CD4-positive, alpha-beta memory T cell (primary cell): ENCODE measurements around the gene SOX13. TPM values are rescaled to one million over a fixed set of nuclear protein-coding genes. Genes with fewer than 3 reads are reported as not detected.

ENCODE experiments used
- CTCF ChIA-PET: fragments of 350-600 bp; sonication (Branson Sonifier 250); formaldehyde crosslinking; loops from one replicate; lab custom pipeline; 2021; ENCODE audit warnings: inconsistent platforms; ENCODE audit not compliant: partially characterized antibody; lab: Charles Lee
- POLR2A ChIA-PET: fragments of 350-600 bp; sonication (Branson Sonifier 250); formaldehyde crosslinking; loops from one replicate; lab custom pipeline; 2021; ENCODE audit not compliant: partially characterized antibody; lab: Charles Lee
- DNase-seq, 5 donors: peaks; one replicate each; pipeline versions ENCODE4 v3.0.0 to v3.0.0-alpha.2; 2020 to 2022; ENCODE audit warnings: mixed read lengths in 1 of 5
- H3K27ac ChIP-seq: one replicate; pipeline ENCODE4 v1.7.0; 2013; ENCODE audit warnings: low read depth, low read length
- H3K27me3 ChIP-seq: 2 replicates; pipeline ENCODE4 v1.7.0; 2013; ENCODE audit warnings: mild to moderate bottlenecking, low read length, moderate library complexity; ENCODE audit not compliant: insufficient read depth
- H3K36me3 ChIP-seq: 2 replicates; pipeline ENCODE4 v1.7.0; 2013; ENCODE audit warnings: mild to moderate bottlenecking, low read length, moderate library complexity; ENCODE audit not compliant: insufficient read depth
- H3K4me1 ChIP-seq: 2 replicates; pipeline ENCODE4 v1.7.0; 2013; ENCODE audit warnings: mild to moderate bottlenecking, low read length, moderate library complexity; ENCODE audit not compliant: insufficient read depth
- H3K4me3 ChIP-seq, 2 donors: one replicate each; pipeline ENCODE4 v1.7.0; 2013; ENCODE audit warnings: low read length in 2 of 2, mild to moderate bottlenecking in 1 of 2
- H3K9me3 ChIP-seq, 2 donors: one replicate each; pipeline ENCODE4 v1.7.0; 2013; ENCODE audit warnings: low read length in 2 of 2, control low read depth in 1 of 2; ENCODE audit not compliant: control insufficient read depth in 1 of 2
- H3K27ac Mint-ChIP-seq, 7 donors: one replicate each; pipeline ENCODE4 v1.8.0; 2020 to 2021; ENCODE audit warnings: mixed read lengths in 7 of 7, mild to moderate bottlenecking in 6 of 7, inconsistent platforms in 3 of 7, moderate library complexity in 3 of 7
- H3K27me3 Mint-ChIP-seq, 2 donors: one replicate each; pipeline ENCODE4 v1.8.0; 2020 to 2021; ENCODE audit warnings: mixed read lengths in 2 of 2
- H3K36me3 Mint-ChIP-seq, 2 donors: one replicate each; pipeline ENCODE4 v1.8.0; 2020 to 2021; ENCODE audit warnings: mixed read lengths in 2 of 2, inconsistent platforms in 1 of 2, mild to moderate bottlenecking in 1 of 2
- H3K4me1 Mint-ChIP-seq, 4 donors: one replicate each; pipeline ENCODE4 v1.8.0; 2020 to 2021; ENCODE audit warnings: mixed read lengths in 4 of 4, mild to moderate bottlenecking in 1 of 4
- H3K4me3 Mint-ChIP-seq, 8 donors: one replicate each; pipeline ENCODE4 v1.8.0; 2020 to 2021; ENCODE audit warnings: mixed read lengths in 8 of 8, mild to moderate bottlenecking in 7 of 8, moderate library complexity in 6 of 8, inconsistent platforms in 3 of 8
- H3K9me3 Mint-ChIP-seq, 8 donors: one replicate each; pipeline ENCODE4 v1.8.0; 2020 to 2021; ENCODE audit warnings: mixed read lengths in 8 of 8, mild to moderate bottlenecking in 5 of 8, inconsistent platforms in 3 of 8, moderate library complexity in 1 of 8
- intact Hi-C: fragments of 100-400 bp; cut with micrococcal nuclease; formaldehyde crosslinking; loops from one replicate; pipeline ENCODE4 v1.15.1; 2023
- polyA plus RNA-seq, 2 donors: library from polyadenylated mRNA; unstranded; fragments of 300-500 nt; fragmentation: Illumina TruSeq; gene quantifications; one replicate each; pipeline ENCODE4 v1.2.3, GENCODE V29; 2021
- total RNA-seq, 2 experiments: library from RNA; stranded (reverse); gene quantifications; one replicate each; pipeline ENCODE4 v1.2.3, GENCODE V29; 2021

The SOX13 gene
- total and polyA plus RNA-seq, 4 experiments from 2014 or later, result 0.94 to 12.0 (median 6.0) TPM

DNA sequence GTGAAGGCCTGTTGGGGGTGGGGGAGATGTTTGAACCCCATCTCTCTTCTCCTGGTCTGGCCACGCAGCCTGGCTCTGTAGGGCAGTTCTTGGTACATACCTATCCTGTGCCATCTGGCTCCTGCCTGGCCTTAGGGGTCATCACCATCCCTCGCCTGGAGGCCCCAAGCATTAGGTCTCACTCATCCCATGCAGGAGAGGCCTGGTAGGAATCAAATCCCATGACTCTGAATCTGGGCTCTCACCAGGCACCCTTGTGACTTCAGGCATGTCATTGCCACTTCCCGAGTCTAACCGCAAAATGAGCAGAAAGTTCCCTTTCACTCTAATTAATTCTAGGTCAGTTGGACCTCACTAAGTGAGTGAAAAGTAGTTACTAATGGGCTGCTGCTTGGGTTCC is 41.7 kb downstream of the SOX13 start:
- Histone ChIP-seq H3K27ac (no peak overlapping the region), H3K4me1 (no peaks in the 10 kb centered on the region), H3K4me3 (no peak overlapping the region), H3K27me3 (no peaks in the 10 kb centered on the region), H3K36me3 (no peaks in the 10 kb centered on the region), H3K9me3 (no peaks in the 10 kb centered on the region)
- intact Hi-C loops, result no loop called here
- no peaks in the 10 kb centered on the region for H3K27me3 Mint-ChIP-seq
- POLR2A ChIA-PET, result no interaction called here
- no peak overlapping the region for H3K4me3 Mint-ChIP-seq
- H3K4me1 Mint-ChIP-seq, result peaks cover 0 to 7% (median 0%) of the 10 kb centered on the region in 4 donors
- no peak for DNase-seq
- H3K27ac Mint-ChIP-seq, result no peak overlapping the region
- no peaks in the 10 kb centered on the region for H3K36me3 Mint-ChIP-seq
- H3K9me3 Mint-ChIP-seq, result no peaks in the 10 kb centered on the region
- CTCF ChIA-PET, result no interaction called here

DNA sequence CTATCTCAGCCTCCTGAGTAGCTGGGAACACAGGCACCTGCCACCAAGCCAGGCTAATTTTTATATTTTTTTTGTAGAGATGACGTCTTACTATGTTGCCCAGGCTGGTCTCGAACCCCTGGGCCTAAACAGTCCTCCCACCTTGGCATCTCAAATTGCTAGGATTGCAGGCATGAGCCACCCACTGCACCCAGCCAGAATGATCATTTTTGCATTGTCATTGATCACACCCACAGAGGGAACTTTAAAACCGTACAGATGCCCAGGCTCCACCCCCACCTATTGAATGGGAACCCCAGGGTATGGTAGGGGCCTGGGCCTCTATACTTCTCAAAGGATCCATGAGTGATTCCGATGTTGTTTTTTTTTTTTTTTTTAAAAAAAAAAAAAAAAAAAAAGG is 42.2 kb downstream of the SOX13 start:
- Mint-ChIP-seq H3K27ac (peak overlapping the region in 1 of 7 donors; percentile 37), H3K27me3 (no peaks in the 10 kb centered on the region), H3K36me3 (no peaks in the 10 kb centered on the region), H3K4me1 (peaks cover 0 to 7% (median 0%) of the 10 kb centered on the region in 4 donors), H3K9me3 (no peaks in the 10 kb centered on the region), H3K4me3 (no peak overlapping the region)
- Histone ChIP-seq H3K4me1 (no peaks in the 10 kb centered on the region), H3K9me3 (no peaks in the 10 kb centered on the region), H3K4me3 (no peak overlapping the region), H3K27me3 (no peaks in the 10 kb centered on the region), H3K36me3 (no peaks in the 10 kb centered on the region), H3K27ac (no peak overlapping the region)
- intact Hi-C loops, result no loop called here
- ChIA-PET CTCF (interaction anchor here (0.9 to 3.4 kb wide), 3 partner anchors 9 to 14 kb away, joined by 3 to 16 read pairs (median 5); no protein-coding TSS in a partner anchor), POLR2A (no interaction called here)
- DNase-seq, result no peak

DNA sequence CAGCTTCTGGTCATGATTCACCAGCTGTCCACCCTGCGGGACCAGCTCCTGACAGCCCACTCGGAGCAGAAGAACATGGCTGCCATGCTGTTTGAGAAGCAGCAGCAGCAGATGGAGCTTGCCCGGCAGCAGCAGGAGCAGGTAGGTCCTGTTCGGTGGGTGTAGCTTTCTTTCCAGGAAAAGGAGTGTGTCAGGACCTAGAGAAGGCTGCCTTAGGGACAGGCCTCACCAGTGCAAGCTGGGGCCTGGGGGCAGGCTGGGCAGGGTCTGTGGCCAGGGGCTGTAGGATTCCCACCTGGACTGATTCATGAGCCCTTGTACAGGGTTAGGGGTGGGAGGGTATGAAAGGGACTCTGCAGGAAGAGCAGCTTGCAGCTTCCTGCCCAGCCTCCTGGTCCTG is 43.6 kb downstream of the SOX13 start:
- Mint-ChIP-seq H3K36me3 (no peaks in the 10 kb centered on the region), H3K27ac (no peak overlapping the region), H3K4me1 (peaks cover 0 to 7% (median 0%) of the 10 kb centered on the region in 4 donors), H3K4me3 (no peak overlapping the region), H3K27me3 (no peaks in the 10 kb centered on the region), H3K9me3 (no peaks in the 10 kb centered on the region)
- Histone ChIP-seq H3K27ac (no peak overlapping the region), H3K9me3 (no peaks in the 10 kb centered on the region), H3K27me3 (no peaks in the 10 kb centered on the region), H3K4me1 (no peaks in the 10 kb centered on the region), H3K36me3 (no peaks in the 10 kb centered on the region), H3K4me3 (no peak overlapping the region)
- ChIA-PET POLR2A (no interaction called here), CTCF (interaction anchor here (1.6 to 3.4 kb wide), 2 partner anchors 11 to 12 kb away, joined by 5 to 16 read pairs; no protein-coding TSS in a partner anchor)
- no peak for DNase-seq
- intact Hi-C loops, result no loop called here

DNA sequence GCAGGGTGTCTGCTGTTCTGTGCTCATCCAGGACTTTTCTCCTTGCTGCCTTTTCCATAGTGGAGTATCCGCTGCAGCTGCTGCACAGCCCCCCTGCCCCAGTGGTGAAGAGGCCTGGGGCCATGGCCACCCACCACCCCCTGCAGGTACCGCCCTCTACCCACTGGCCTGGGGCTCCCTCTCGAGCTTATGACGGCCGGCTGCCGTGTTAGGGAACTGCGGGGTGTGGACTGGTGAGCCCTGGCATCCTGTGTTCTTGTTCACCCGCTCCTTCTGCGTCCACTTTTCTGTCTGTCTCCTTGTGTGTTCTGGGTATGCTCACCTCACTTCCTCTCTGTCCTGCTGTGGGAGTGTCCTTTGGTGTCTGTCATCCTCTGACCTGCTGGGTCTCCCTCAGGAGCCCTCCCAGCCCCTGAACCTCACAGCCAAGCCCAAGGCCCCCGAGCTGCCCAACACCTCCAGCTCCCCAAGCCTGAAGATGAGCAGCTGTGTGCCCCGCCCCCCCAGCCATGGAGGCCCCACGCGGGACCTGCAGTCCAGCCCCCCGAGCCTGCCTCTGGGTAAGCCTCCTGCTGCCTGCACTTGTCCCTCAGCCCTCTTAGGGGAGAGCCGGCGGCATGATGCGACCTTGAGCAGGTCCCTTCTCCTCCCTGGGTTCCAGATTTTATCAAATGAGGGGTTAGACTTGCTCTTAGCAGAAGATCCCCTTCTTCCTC is 49.1 kb downstream of the SOX13 start:
- Histone ChIP-seq H3K27ac (no peak overlapping the region), H3K36me3 (no peaks in the 10 kb centered on the region), H3K4me1 (no peaks in the 10 kb centered on the region), H3K4me3 (no peak overlapping the region), H3K27me3 (no peaks in the 10 kb centered on the region), H3K9me3 (no peaks in the 10 kb centered on the region)
- Mint-ChIP-seq H3K27ac (peak overlapping the region in 2 of 7 donors; percentile 41 to 73), H3K9me3 (peaks cover 0 to 2% (median 0%) of the 10 kb centered on the region in 8 donors), H3K4me3 (no peak overlapping the region), H3K27me3 (peaks cover 0 to 1% of the 10 kb centered on the region in 2 donors), H3K36me3 (no peaks in the 10 kb centered on the region), H3K4me1 (no peaks in the 10 kb centered on the region)
- CTCF ChIA-PET, result no interaction called here
- POLR2A ChIA-PET, result no interaction called here
- intact Hi-C loops, result loop anchor here (10.0 kb wide), 1 partner anchor 777 kb away; no protein-coding TSS in a partner anchor
- DNase-seq, result no peak

DNA sequence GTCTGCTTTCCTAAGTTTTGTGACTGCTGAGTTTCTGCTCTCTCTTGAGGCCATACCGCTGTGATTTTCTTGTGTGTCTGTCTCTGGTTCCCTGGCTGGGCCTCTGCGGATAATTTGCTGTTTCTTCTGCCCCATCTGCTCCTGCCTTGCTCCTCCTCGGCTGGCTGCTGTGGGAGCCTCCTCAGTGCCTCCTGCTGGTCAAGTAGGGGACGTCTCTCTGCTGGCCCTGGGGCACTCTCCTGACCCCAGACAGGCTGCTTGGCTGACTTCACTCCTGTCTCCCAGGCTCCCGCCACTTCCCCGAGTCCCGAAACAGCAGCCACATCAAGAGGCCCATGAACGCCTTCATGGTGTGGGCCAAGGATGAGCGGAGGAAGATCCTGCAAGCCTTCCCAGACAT is 50.5 kb downstream of the SOX13 start:
- Mint-ChIP-seq H3K27me3 (peaks cover 0 to 1% of the 10 kb centered on the region in 2 donors), H3K36me3 (no peaks in the 10 kb centered on the region), H3K27ac (peak overlapping the region in 1 of 7 donors; percentile 33), H3K9me3 (peaks cover 0 to 2% (median 0%) of the 10 kb centered on the region in 8 donors), H3K4me3 (no peak overlapping the region), H3K4me1 (peaks cover 0 to 4% (median 2%) of the 10 kb centered on the region in 4 donors)
- no peaks in the 10 kb centered on the region for H3K9me3 ChIP-seq
- no peak overlapping the region for H3K27ac ChIP-seq
- no peak overlapping the region for H3K4me3 ChIP-seq
- no peaks in the 10 kb centered on the region for H3K27me3 ChIP-seq
- H3K36me3 ChIP-seq, result no peaks in the 10 kb centered on the region
- ChIA-PET CTCF (no interaction called here), POLR2A (no interaction called here)
- intact Hi-C loops, result loop anchor here (10.0 kb wide), 1 partner anchor 779 kb away; no protein-coding TSS in a partner anchor
- H3K4me1 ChIP-seq, result no peaks in the 10 kb centered on the region
- DNase-seq, result peak in 1 of 5 donors; percentile 36

DNA sequence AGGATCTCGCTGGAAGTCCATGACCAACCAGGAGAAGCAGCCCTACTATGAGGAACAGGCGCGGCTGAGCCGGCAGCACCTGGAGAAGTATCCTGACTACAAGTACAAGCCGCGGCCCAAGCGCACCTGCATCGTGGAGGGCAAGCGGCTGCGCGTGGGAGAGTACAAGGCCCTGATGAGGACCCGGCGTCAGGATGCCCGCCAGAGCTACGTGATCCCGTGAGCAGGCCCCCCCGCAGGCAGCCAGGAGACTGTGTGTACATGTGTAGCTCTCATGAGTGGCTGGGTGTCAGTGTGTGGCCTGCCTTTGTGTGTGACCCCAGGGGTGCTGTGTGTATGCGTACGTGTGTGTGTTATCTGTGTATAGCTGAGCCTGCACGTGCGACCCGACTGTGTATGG is 51.7 kb downstream of the SOX13 start:
- ChIA-PET POLR2A (no interaction called here), CTCF (interaction anchor here (1.2 kb wide), 1 partner anchor 9 kb away, joined by 3 read pairs; no protein-coding TSS in a partner anchor)
- H3K36me3 Mint-ChIP-seq, result no peaks in the 10 kb centered on the region
- H3K27ac Mint-ChIP-seq, result peak overlapping the region in 3 of 7 donors; percentile 15 to 87 (median 71)
- no peaks in the 10 kb centered on the region for H3K27me3 ChIP-seq
- intact Hi-C loops, result loop anchor here (5.0 to 10.0 kb wide), 2 partner anchors 780 to 857 kb away; no protein-coding TSS in a partner anchor
- peaks cover 5 to 14% (median 10%) of the 10 kb centered on the region in 4 donors for H3K4me1 Mint-ChIP-seq
- no peak for DNase-seq
- no peaks in the 10 kb centered on the region for H3K9me3 ChIP-seq
- H3K4me3 Mint-ChIP-seq, result no peak overlapping the region
- no peak overlapping the region for H3K27ac ChIP-seq
- no peaks in the 10 kb centered on the region for H3K36me3 ChIP-seq
- H3K4me1 ChIP-seq, result peaks cover 9% of the 10 kb centered on the region
- peaks cover 0 to 2% (median 0%) of the 10 kb centered on the region in 8 donors for H3K9me3 Mint-ChIP-seq
- H3K27me3 Mint-ChIP-seq, result peaks cover 0 to 1% of the 10 kb centered on the region in 2 donors
- no peak overlapping the region for H3K4me3 ChIP-seq

DNA sequence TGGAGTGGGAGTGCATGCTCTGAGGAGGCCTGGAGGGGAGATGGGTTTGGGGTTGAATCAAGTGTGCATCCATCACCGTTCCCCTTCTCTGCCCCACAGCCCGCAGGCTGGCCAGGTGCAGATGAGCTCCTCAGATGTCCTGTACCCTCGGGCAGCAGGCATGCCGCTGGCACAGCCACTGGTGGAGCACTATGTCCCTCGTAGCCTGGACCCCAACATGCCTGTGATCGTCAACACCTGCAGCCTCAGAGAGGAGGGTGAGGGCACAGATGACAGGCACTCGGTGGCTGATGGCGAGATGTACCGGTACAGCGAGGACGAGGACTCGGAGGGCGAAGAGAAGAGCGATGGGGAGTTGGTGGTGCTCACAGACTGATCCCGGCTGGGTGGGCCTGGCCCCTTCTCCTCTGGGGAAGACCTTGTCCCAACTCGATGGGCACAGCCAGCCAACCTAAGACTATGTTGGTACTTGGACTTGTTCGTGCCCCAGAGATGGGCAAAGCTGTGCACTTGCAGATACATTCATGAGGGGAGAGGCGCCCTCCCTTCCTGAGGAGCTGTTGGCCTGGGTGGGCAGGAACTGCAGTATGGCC is 52.9 kb downstream of the SOX13 start:
- CTCF ChIA-PET, result interaction anchor here (1.0 to 1.2 kb wide), 2 partner anchors 256 to 265 kb away, joined by 3 read pairs; no protein-coding TSS in a partner anchor
- Histone ChIP-seq H3K36me3 (no peaks in the 10 kb centered on the region), H3K27me3 (no peaks in the 10 kb centered on the region), H3K27ac (no peak overlapping the region), H3K9me3 (no peaks in the 10 kb centered on the region), H3K4me3 (no peak overlapping the region), H3K4me1 (peaks cover 9% of the 10 kb centered on the region)
- no peak overlapping the region for H3K4me3 Mint-ChIP-seq
- no peak for DNase-seq
- no peaks in the 10 kb centered on the region for H3K36me3 Mint-ChIP-seq
- intact Hi-C loops, result loop anchor here (5.0 to 10.0 kb wide), 2 partner anchors 781 to 859 kb away; no protein-coding TSS in a partner anchor
- peaks cover 0 to 2% (median 0%) of the 10 kb centered on the region in 8 donors for H3K9me3 Mint-ChIP-seq
- no peak overlapping the region for H3K27ac Mint-ChIP-seq
- POLR2A ChIA-PET, result no interaction called here
- peaks cover 0 to 1% of the 10 kb centered on the region in 2 donors for H3K27me3 Mint-ChIP-seq
- peaks cover 5 to 14% (median 10%) of the 10 kb centered on the region in 4 donors for H3K4me1 Mint-ChIP-seq
